ENCODE results near the gene CHST13. TPM values are rescaled to one million over a fixed set of nuclear protein-coding genes. Genes with fewer than 3 reads are reported as not detected.

CHST13 gene
- total RNA-seq, 4 donors from 2014 or later: 0.19 to 0.69 (median 0.37) TPM

DNA sequence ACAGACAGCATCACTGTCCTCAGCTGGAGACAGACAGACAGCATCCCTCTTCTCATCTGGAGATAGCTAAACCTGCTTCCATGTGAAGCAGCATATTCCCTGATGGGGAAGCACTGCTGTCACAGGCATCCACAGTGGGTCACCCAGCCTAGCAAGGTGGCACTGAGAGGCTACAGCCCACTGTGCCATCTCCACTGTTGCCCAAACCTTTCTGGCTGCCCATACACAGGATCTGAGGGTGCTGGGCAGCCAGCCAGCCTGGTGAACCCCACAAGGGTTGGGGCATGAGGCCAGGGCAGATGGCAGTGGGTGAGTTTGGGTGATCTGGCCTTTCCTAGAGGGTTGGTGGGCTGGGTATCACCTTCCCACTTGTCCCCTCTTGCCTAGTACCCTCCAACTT, 11.7 kb downstream of the CHST13 start:
- no peak overlapping the region for H3K4me3 ChIP-seq
- DNase-seq (ENCODE audit: extremely low spot score): no peak

DNA sequence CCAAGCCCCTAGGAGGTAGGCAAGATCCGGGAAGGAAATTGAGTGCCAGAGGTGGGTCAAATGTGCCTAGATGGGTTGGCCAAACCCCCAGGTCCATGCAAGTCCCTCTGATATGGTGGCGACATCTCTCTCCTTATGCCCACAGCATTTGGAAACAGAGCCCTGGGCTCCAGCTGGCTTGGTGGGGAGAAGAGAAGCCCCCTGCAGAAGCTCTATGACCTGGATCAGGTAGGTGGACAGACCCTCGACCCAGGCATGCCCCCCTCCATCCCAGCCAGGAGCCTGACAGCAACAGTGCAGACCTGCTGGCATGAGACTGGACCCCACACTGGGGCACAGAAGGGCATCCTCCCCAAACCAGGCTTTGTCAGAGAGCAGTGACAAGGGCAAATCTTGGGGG, 12.2 kb downstream of the CHST13 start:
- no peak overlapping the region for H3K4me3 ChIP-seq
- H3K36me3 ChIP-seq: no peaks in the 10 kb centered on the region
- H3K4me1 ChIP-seq: peaks cover 4 to 9% (median 6%) of the 10 kb centered on the region in 4 donors
- intact Hi-C loops (cut with DNase I): no loop called here
- peaks cover 0 to 54% (median 0%) of the 10 kb centered on the region in 4 donors for H3K27me3 ChIP-seq
- no peak for DNase-seq (ENCODE audit: extremely low spot score)
- no peak for TF ChIP-seq EP300 (IDR thresholded peaks at IDR 0.05)
- TF ChIP-seq POLR2AphosphoS5 (IDR thresholded peaks at IDR 0.05): no peak
- TF ChIP-seq, protein P1, sequence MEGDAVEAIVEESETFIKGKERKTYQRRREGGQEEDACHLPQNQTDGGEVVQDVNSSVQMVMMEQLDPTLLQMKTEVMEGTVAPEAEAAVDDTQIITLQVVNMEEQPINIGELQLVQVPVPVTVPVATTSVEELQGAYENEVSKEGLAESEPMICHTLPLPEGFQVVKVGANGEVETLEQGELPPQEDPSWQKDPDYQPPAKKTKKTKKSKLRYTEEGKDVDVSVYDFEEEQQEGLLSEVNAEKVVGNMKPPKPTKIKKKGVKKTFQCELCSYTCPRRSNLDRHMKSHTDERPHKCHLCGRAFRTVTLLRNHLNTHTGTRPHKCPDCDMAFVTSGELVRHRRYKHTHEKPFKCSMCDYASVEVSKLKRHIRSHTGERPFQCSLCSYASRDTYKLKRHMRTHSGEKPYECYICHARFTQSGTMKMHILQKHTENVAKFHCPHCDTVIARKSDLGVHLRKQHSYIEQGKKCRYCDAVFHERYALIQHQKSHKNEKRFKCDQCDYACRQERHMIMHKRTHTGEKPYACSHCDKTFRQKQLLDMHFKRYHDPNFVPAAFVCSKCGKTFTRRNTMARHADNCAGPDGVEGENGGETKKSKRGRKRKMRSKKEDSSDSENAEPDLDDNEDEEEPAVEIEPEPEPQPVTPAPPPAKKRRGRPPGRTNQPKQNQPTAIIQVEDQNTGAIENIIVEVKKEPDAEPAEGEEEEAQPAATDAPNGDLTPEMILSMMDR (IDR thresholded peaks at IDR 0.05): no peak
- no peak for TF ChIP-seq POLR2A (IDR thresholded peaks at IDR 0.05; ENCODE audit: low read depth)
- WGBS: 80% methylated on average over 3 of the region's 3 CpGs
- no peaks in the 10 kb centered on the region for H3K9me3 ChIP-seq
- H3K27ac ChIP-seq (replicated peaks in 1 of 4): no peak overlapping the region

More for the DNA sequence above, 11.7 kb downstream of the CHST13 start:
- Histone ChIP-seq H3K27ac (replicated peaks in 1 of 4) (no peak overlapping the region), H3K36me3 (no peaks in the 10 kb centered on the region), H3K27me3 (peaks cover 0 to 50% (median 0%) of the 10 kb centered on the region in 4 donors), H3K4me1 (peaks cover 0 to 5% (median 2%) of the 10 kb centered on the region in 4 donors), H3K9me3 (no peaks in the 10 kb centered on the region)
- intact Hi-C loops (cut with DNase I): no loop called here
- no peak for TF ChIP-seq POLR2A (IDR thresholded peaks at IDR 0.05; ENCODE audit: low read depth)
- TF ChIP-seq EP300 (IDR thresholded peaks at IDR 0.05): no peak
- TF ChIP-seq, protein P1 (IDR thresholded peaks at IDR 0.05): no peak
- TF ChIP-seq POLR2AphosphoS5 (IDR thresholded peaks at IDR 0.05): no peak

DNA sequence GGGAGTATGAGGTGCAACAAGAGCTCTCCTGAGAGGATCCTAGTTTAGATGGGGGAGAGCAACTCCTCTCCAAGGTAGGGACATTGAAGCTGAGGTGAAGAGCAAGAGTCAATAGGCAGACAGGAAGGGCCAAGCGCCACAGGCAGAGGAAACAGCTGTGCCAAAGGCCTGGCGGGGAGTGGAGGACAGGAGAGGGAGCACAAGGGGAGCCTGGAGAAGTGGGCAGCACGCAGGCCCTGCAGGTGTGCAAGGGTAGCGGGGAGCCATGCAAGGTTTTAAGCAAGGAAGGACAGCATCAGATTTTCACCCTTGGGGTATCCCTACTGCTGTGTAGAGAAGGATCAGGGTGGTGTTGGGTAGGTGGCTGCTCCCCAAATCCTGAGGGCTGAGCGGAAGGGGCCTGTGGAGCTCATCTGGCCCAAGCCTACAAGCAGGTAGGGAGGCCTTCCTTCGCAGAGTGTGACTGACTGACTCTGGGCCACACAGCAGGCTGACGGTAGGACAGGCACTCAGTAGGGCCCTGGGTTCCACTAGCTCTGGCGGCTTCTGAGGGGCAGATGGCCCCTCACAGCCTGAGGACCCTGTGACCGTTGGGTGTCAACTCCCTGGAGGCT, 13.3 kb downstream of the CHST13 start:
- Histone ChIP-seq H3K27ac (replicated peaks in 1 of 4) (no peak overlapping the region), H3K4me1 (peaks cover 5 to 14% (median 9%) of the 10 kb centered on the region in 4 donors), H3K9me3 (no peaks in the 10 kb centered on the region), H3K4me3 (no peak overlapping the region), H3K27me3 (peaks cover 0 to 65% (median 6%) of the 10 kb centered on the region in 4 donors), H3K36me3 (no peaks in the 10 kb centered on the region)
- intact Hi-C loops (cut with DNase I): no loop called here
- WGBS: 71% methylated on average over 8 of the region's 9 CpGs
- no peak for DNase-seq (ENCODE audit: extremely low spot score)
- TF ChIP-seq POLR2AphosphoS5 (IDR thresholded peaks at IDR 0.05): no peak
- TF ChIP-seq, protein P1 (IDR thresholded peaks at IDR 0.05): no peak
- no peak for TF ChIP-seq POLR2A (IDR thresholded peaks at IDR 0.05; ENCODE audit: low read depth)
- no peak for TF ChIP-seq EP300 (IDR thresholded peaks at IDR 0.05)

DNA sequence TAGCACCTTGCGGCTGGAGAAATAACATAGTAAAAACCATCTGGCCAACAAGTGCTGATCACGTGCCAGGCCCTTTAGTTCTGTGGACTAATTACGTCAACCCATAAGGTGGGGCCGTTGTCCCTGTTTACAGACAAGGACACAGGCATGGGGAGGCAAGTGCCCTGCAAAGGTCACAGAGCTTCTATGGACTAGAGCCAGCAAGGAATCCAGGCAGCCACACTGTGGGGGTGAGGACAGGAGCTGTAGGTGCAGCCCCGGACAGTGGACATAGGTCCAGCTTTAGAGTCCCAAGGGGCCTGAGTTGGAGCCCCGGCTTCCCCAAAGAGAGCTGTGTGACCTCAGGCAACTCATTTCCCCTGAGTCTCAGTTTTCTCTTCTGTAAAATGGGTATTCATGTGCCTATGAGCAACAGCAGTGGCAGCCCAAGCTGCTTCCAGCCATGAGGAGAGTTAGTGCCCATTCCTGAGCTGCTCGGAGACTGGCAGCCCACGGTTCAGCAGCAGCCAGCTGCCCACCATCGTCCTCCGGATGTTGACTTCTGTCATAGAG, 13.9 kb downstream of the CHST13 start:
- Histone ChIP-seq H3K27me3 (peaks cover 0 to 71% (median 9%) of the 10 kb centered on the region in 4 donors), H3K4me1 (peaks cover 5 to 14% (median 9%) of the 10 kb centered on the region in 4 donors), H3K27ac (replicated peaks in 1 of 4) (no peak overlapping the region), H3K9me3 (no peaks in the 10 kb centered on the region), H3K4me3 (no peak overlapping the region), H3K36me3 (no peaks in the 10 kb centered on the region)
- 86% methylated on average over 6 of the region's 10 CpGs for WGBS
- intact Hi-C loops (cut with DNase I): no loop called here
- DNase-seq (ENCODE audit: extremely low spot score): no peak
- TF ChIP-seq EP300 (IDR thresholded peaks at IDR 0.05) (no peak), POLR2AphosphoS5 (IDR thresholded peaks at IDR 0.05) (no peak), POLR2A (IDR thresholded peaks at IDR 0.05; ENCODE audit: low read depth) (no peak)
- TF ChIP-seq, protein P1 (IDR thresholded peaks at IDR 0.05): no peak
